HEK293 (cell line): ENCODE data around the gene PLOD2.

Experiments used
- CTCF ChIA-PET: fragments of 350-600 bp; formaldehyde crosslinking; extraction: SDS; loops from one replicate; lab custom pipeline; 2021; ENCODE audit warnings: antibody characterized with exemption; lab: Yijun Ruan, JAX
- POLR2A ChIA-PET: fragments of 300-600 bp; formaldehyde crosslinking; extraction: SDS; loops from one replicate; lab custom pipeline; 2020; ENCODE audit warnings: antibody characterized with exemption, inconsistent platforms; lab: Yijun Ruan, JAX
- H3K27ac ChIP-seq: fragments of 200-500 bp; sonication (Bioruptor generic); 2 replicates; pipeline ENCODE4 v1.5.1; 2014; ENCODE audit warnings: low read depth, low read length, control low read depth, inconsistent platforms; ENCODE audit errors: extremely low read depth
- H3K36me3 ChIP-seq, 2 experiments: fragments of 200-500 bp in 1 of 2; sonication (Bioruptor generic) in 1 of 2; 1 replicate in 1 of 2; 2 replicates in 1 of 2; pipeline ENCODE4 v1.5.1; 2014 to 2017; ENCODE audit warnings: inconsistent platforms in 2 of 2, low read length in 2 of 2; ENCODE audit not compliant: control insufficient read depth in 2 of 2, insufficient read depth in 1 of 2
- H3K4me1 ChIP-seq: fragments of 200-500 bp; sonication (Bioruptor generic); 2 replicates; pipeline ENCODE4 v1.5.1; 2014; ENCODE audit warnings: mild to moderate bottlenecking, low read length, inconsistent platforms; ENCODE audit not compliant: control insufficient read depth, insufficient read depth
- H3K4me3 ChIP-seq: 2 replicates; pipeline ENCODE4 v1.5.1; 2011; ENCODE audit warnings: low read depth, mild to moderate bottlenecking, control low read depth, low read length, moderate library complexity
- H3K9me3 ChIP-seq: fragments of 200-500 bp; sonication (Bioruptor generic); 2 replicates; pipeline ENCODE4 v1.5.1; 2014; ENCODE audit warnings: low read depth, low read length, inconsistent platforms; ENCODE audit not compliant: control insufficient read depth, insufficient read depth
- MYNN ChIP-seq: fragments of 450-650 bp; formaldehyde crosslinking; IDR thresholded peaks from 2 replicates; pipeline ENCODE4 v1.5.1; 2016; ENCODE audit warnings: missing biosample characterization, missing genetic modification characterization, borderline replicate concordance
- MZF1 ChIP-seq: fragments of 450-650 bp; formaldehyde crosslinking; IDR thresholded peaks from 2 replicates; pipeline ENCODE4 v1.5.1; 2017; ENCODE audit warnings: missing biosample characterization, missing genetic modification characterization, borderline replicate concordance
- PRDM1 ChIP-seq: fragments of 450-650 bp; formaldehyde crosslinking; IDR thresholded peaks from 2 replicates; pipeline ENCODE4; 2016; ENCODE audit warnings: missing biosample characterization, missing genetic modification characterization
- PRDM6 ChIP-seq: fragments of 450-650 bp; formaldehyde crosslinking; IDR thresholded peaks from 2 replicates; pipeline ENCODE4 v1.5.1; 2017; ENCODE audit warnings: missing biosample characterization, missing genetic modification characterization
- ZNF169 ChIP-seq: fragments of 450-650 bp; formaldehyde crosslinking; IDR thresholded peaks from 2 replicates; pipeline ENCODE4 v1.5.1; 2016; ENCODE audit warnings: missing biosample characterization, missing genetic modification characterization
- ZNF19 ChIP-seq: fragments of 450-650 bp; formaldehyde crosslinking; IDR thresholded peaks from 2 replicates; pipeline ENCODE4; 2016; ENCODE audit warnings: missing biosample characterization, missing genetic modification characterization, low read depth
- ZNF2 ChIP-seq: fragments of 450-650 bp; formaldehyde crosslinking; IDR thresholded peaks from 2 replicates; pipeline ENCODE4 v1.5.1; 2016; ENCODE audit warnings: missing biosample characterization, missing genetic modification characterization
- ZNF214 ChIP-seq: fragments of 450-650 bp; formaldehyde crosslinking; IDR thresholded peaks from 2 replicates; pipeline ENCODE4 v1.5.1; 2017; ENCODE audit warnings: missing biosample characterization, mild to moderate bottlenecking, missing genetic modification characterization, borderline replicate concordance
- ZNF248 ChIP-seq: fragments of 450-650 bp; formaldehyde crosslinking; IDR thresholded peaks from 2 replicates; pipeline ENCODE4 v1.5.1; 2017; ENCODE audit warnings: missing biosample characterization, missing genetic modification characterization
- ZNF394 ChIP-seq: fragments of 450-650 bp; formaldehyde crosslinking; IDR thresholded peaks from 2 replicates; pipeline ENCODE4 v1.5.1; 2016; ENCODE audit warnings: missing biosample characterization, missing genetic modification characterization, mild to moderate bottlenecking, moderate library complexity, borderline replicate concordance
- ZNF571 ChIP-seq: fragments of 450-650 bp; formaldehyde crosslinking; IDR thresholded peaks from 2 replicates; pipeline ENCODE4 v1.5.0; 2017; ENCODE audit warnings: missing biosample characterization, missing genetic modification characterization
- ZNF704 ChIP-seq: fragments of 450-650 bp; formaldehyde crosslinking; IDR thresholded peaks from 2 replicates; pipeline ENCODE4 v1.5.1; 2016; ENCODE audit warnings: missing biosample characterization, missing genetic modification characterization
- TF ChIP-seq, protein P1 (sequence below): fragments of 450-650 bp; formaldehyde crosslinking; IDR thresholded peaks from 2 replicates; pipeline ENCODE4 v1.5.1; 2017; ENCODE audit warnings: missing biosample characterization, missing genetic modification characterization
- TF ChIP-seq, protein P2 (sequence below): fragments of 450-650 bp; formaldehyde crosslinking; IDR thresholded peaks from 2 replicates; pipeline ENCODE4 v1.5.1; 2017; ENCODE audit warnings: missing biosample characterization, missing genetic modification characterization
- TF ChIP-seq, protein P3 (sequence below): fragments of 450-650 bp; formaldehyde crosslinking; IDR thresholded peaks from 2 replicates; pipeline ENCODE4 v1.5.1; 2016; ENCODE audit warnings: missing biosample characterization, missing genetic modification characterization, borderline replicate concordance

Gene PLOD2

DNA sequence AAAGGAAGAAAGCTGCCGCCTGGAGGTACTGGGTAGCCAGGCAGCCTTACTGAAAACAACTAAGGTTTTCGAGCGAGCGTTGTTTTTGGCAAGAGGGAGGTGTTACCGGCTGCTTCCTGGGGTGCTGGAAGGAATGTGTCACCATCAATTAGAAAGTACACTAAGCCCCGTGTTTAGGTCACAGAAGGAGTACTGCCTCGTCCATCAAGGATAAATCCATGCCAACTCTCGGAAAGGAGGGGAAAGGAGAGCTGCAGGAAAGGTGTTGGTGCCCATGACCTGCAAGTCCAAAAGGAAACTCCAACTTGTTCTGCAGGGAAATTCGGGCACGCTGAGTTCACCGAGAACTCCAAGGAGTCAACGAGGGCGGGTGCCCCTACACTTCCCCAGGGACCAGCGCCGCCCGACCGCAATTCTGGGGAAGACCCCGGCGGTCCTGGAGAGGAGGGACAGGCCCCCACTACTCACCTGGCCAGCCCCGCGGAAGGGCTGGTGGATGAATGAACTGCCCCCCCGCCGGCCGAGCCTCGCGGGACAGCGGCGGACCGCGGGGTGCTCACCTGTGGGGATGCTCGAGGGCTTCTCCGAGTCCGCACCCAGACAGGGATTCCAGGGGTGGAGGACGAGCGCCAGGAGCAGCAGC is 542 bp downstream of the PLOD2 start (continued):
- TF ChIP-seq, protein P1, sequence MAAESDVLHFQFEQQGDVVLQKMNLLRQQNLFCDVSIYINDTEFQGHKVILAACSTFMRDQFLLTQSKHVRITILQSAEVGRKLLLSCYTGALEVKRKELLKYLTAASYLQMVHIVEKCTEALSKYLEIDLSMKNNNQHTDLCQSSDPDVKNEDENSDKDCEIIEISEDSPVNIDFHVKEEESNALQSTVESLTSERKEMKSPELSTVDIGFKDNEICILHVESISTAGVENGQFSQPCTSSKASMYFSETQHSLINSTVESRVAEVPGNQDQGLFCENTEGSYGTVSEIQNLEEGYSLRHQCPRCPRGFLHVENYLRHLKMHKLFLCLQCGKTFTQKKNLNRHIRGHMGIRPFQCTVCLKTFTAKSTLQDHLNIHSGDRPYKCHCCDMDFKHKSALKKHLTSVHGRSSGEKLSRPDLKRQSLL, result no peak; the same call in 1 of the 2 replicates
- TF ChIP-seq ZNF2 (tag by site-specific recombination) (0 out of 2 replicates have a peak, but pooled peaks have one; percentile 28), ZNF248 (tag by site-specific recombination) (no peak), MYNN (tag by site-specific recombination) (no peak), ZNF19 (tag by site-specific recombination) (no peak), ZNF169 (no peak), ZNF571 (tag by site-specific recombination) (no peak)
- TF ChIP-seq, protein P2, sequence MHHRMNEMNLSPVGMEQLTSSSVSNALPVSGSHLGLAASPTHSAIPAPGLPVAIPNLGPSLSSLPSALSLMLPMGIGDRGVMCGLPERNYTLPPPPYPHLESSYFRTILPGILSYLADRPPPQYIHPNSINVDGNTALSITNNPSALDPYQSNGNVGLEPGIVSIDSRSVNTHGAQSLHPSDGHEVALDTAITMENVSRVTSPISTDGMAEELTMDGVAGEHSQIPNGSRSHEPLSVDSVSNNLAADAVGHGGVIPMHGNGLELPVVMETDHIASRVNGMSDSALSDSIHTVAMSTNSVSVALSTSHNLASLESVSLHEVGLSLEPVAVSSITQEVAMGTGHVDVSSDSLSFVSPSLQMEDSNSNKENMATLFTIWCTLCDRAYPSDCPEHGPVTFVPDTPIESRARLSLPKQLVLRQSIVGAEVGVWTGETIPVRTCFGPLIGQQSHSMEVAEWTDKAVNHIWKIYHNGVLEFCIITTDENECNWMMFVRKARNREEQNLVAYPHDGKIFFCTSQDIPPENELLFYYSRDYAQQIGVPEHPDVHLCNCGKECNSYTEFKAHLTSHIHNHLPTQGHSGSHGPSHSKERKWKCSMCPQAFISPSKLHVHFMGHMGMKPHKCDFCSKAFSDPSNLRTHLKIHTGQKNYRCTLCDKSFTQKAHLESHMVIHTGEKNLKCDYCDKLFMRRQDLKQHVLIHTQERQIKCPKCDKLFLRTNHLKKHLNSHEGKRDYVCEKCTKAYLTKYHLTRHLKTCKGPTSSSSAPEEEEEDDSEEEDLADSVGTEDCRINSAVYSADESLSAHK (tag by site-specific recombination), result no peak
- TF ChIP-seq, protein P3, sequence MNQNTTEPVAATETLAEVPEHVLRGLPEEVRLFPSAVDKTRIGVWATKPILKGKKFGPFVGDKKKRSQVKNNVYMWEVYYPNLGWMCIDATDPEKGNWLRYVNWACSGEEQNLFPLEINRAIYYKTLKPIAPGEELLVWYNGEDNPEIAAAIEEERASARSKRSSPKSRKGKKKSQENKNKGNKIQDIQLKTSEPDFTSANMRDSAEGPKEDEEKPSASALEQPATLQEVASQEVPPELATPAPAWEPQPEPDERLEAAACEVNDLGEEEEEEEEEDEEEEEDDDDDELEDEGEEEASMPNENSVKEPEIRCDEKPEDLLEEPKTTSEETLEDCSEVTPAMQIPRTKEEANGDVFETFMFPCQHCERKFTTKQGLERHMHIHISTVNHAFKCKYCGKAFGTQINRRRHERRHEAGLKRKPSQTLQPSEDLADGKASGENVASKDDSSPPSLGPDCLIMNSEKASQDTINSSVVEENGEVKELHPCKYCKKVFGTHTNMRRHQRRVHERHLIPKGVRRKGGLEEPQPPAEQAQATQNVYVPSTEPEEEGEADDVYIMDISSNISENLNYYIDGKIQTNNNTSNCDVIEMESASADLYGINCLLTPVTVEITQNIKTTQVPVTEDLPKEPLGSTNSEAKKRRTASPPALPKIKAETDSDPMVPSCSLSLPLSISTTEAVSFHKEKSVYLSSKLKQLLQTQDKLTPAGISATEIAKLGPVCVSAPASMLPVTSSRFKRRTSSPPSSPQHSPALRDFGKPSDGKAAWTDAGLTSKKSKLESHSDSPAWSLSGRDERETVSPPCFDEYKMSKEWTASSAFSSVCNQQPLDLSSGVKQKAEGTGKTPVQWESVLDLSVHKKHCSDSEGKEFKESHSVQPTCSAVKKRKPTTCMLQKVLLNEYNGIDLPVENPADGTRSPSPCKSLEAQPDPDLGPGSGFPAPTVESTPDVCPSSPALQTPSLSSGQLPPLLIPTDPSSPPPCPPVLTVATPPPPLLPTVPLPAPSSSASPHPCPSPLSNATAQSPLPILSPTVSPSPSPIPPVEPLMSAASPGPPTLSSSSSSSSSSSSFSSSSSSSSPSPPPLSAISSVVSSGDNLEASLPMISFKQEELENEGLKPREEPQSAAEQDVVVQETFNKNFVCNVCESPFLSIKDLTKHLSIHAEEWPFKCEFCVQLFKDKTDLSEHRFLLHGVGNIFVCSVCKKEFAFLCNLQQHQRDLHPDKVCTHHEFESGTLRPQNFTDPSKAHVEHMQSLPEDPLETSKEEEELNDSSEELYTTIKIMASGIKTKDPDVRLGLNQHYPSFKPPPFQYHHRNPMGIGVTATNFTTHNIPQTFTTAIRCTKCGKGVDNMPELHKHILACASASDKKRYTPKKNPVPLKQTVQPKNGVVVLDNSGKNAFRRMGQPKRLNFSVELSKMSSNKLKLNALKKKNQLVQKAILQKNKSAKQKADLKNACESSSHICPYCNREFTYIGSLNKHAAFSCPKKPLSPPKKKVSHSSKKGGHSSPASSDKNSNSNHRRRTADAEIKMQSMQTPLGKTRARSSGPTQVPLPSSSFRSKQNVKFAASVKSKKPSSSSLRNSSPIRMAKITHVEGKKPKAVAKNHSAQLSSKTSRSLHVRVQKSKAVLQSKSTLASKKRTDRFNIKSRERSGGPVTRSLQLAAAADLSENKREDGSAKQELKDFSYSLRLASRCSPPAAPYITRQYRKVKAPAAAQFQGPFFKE (tag by site-specific recombination), result no peak

DNA sequence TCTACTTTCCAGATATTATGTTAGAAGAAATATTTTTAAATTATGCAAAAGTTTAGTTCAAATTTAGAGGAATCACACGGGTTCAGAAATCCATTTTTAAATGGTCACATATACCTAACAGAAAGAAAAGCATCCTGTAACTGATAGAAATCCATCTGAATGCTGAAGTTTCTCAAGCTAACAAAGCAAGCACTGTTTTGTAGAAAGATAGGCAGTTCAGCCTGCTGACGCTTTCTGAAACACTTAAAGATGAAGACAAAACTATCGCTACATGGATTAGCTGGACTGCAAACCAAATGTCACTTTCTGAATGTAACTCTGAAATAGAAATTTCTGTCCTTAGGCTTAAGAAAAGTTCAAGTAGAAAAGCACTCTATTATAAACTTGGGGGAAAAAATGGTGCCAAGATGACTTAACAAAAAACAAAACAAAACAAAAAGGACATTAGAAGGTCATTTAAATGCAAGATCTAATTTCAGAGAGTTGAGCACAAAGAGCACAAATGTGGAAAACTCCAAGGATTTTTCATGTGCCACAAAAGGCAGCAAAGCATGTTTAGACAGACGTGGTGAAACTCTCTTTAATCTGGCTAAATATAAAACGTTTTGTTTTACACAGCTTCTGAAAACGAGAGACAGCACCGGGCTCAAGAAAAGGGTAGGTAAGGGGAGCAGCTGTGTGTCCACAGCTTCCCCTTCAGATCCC is 1.2 kb downstream of the PLOD2 start:
- Histone ChIP-seq H3K27ac (peak overlapping the region; percentile 91), H3K36me3 (no peaks in the 10 kb centered on the region), H3K4me3 (peak overlapping the region; percentile 81), H3K4me1 (peaks cover 12% of the 10 kb centered on the region; the same call in 1 of the 2 replicates), H3K9me3 (no peaks in the 10 kb centered on the region)
- TF ChIP-seq ZNF214 (tag by site-specific recombination), result no peak
- TF ChIP-seq MZF1 (tag by site-specific recombination), result 0 out of 2 replicates have a peak, but pooled peaks have one; percentile 60
- TF ChIP-seq PRDM1 (tag by site-specific recombination), result peak; percentile 19; the same call in 1 of the 2 replicates
- no peak for TF ChIP-seq ZNF704 (tag by site-specific recombination)
- peak; percentile 80; the same call in 1 of the 2 replicates for TF ChIP-seq ZNF394 (tag by site-specific recombination)
- 0 out of 2 replicates have a peak, but pooled peaks have one; percentile 38 for TF ChIP-seq PRDM6 (tag by site-specific recombination)
- POLR2A ChIA-PET, result no interaction called here
- CTCF ChIA-PET, result interaction anchor here (0.7 to 1.2 kb wide), 7 partner anchors 14 to 112 kb away, joined by 3 to 5 read pairs (median 3); no protein-coding TSS in a partner anchor
